Activated naive CD4-positive, alpha-beta T cell treated with anti-CD3 and anti-CD28 coated beads, Interleukin-2, amount 50 U/mL, for 72 hours (primary cell): ENCODE data around the gene F2. TPM values are rescaled to one million over a fixed set of nuclear protein-coding genes. Genes with fewer than 3 reads are reported as not detected.

ENCODE experiments used
- ATAC-seq, 2 donors: fragments of 150-1000 bp; cut with Tn5 transposase; 2 replicates each; pipeline ENCODE4 v1.10.0; 2021; ENCODE audit warnings: mild to moderate bottlenecking in 2 of 2, moderate library complexity in 2 of 2
- DNase-seq, 2 donors: peaks; one replicate each; pipeline ENCODE4 v3.0.0; 2021 to 2022; ENCODE audit warnings: low spot score in 2 of 2
- H3K27ac Mint-ChIP-seq, 2 donors: one replicate each; pipeline ENCODE4 v1.8.0; 2022; ENCODE audit warnings: mild to moderate bottlenecking in 2 of 2, mixed read lengths in 2 of 2
- H3K36me3 Mint-ChIP-seq, 2 donors: one replicate each; pipeline ENCODE4 v1.8.0; 2022; ENCODE audit warnings: mixed read lengths in 2 of 2
- H3K9me3 Mint-ChIP-seq, 2 donors: one replicate each; pipeline ENCODE4 v1.8.0; 2022; ENCODE audit warnings: mixed read lengths in 2 of 2
- total RNA-seq, 2 donors: library from RNA; stranded (reverse); gene quantifications; one replicate each; pipeline ENCODE4 v1.2.3, GENCODE V29; 2022

F2 gene
- total RNA-seq, 2 donors from 2014 or later, result not detected

- H3K9me3 Mint-ChIP-seq, result no peaks in the 10 kb centered on the region
- DNase-seq, result no peak
These were observed 27.0 kb downstream of the F2 start for GRCh38 chr11:46745995-46746394.

GRCh38 chr11:46747150-46747549, 28.1 kb downstream of the F2 start:
- H3K27ac Mint-ChIP-seq, result no peak overlapping the region
- H3K9me3 Mint-ChIP-seq, result no peaks in the 10 kb centered on the region
- DNase-seq (no peak), ATAC-seq (no peak)
- H3K36me3 Mint-ChIP-seq, result peaks cover 7 to 35% of the 10 kb centered on the region in 2 donors

More at GRCh38 chr11:46745995-46746394, 27.0 kb downstream of the F2 start:
- Mint-ChIP-seq H3K27ac (no peak overlapping the region), H3K36me3 (peaks cover 7 to 47% of the 10 kb centered on the region in 2 donors)
- no peak for ATAC-seq

- peaks cover 26 to 35% of the 10 kb centered on the region in 2 donors for H3K36me3 Mint-ChIP-seq
- ATAC-seq, result no peak
- no peaks in the 10 kb centered on the region for H3K9me3 Mint-ChIP-seq
- DNase-seq, result no peak
- peak overlapping the region in 1 of 2 donors; percentile 50 for H3K27ac Mint-ChIP-seq
These were observed 36.9 kb downstream of the F2 start for GRCh38 chr11:46755962-46756361.

GRCh38 chr11:46759196-46759595, 40.2 kb downstream of the F2 start:
- Mint-ChIP-seq H3K9me3 (no peaks in the 10 kb centered on the region), H3K36me3 (peaks cover 31 to 43% of the 10 kb centered on the region in 2 donors), H3K27ac (no peak overlapping the region)
- DNase-seq, result no peak
- ATAC-seq, result no peak

- Mint-ChIP-seq H3K36me3 (peaks cover 31 to 35% of the 10 kb centered on the region in 2 donors), H3K27ac (peak overlapping the region in 1 of 2 donors; percentile 17), H3K9me3 (no peaks in the 10 kb centered on the region)
- ATAC-seq (no peak), DNase-seq (no peak)
These were observed 41.6 kb downstream of the F2 start for GRCh38 chr11:46760429-46761128.

GRCh38 chr11:46761807-46762206, 42.8 kb downstream of the F2 start:
- no peak for DNase-seq
- Mint-ChIP-seq H3K9me3 (no peaks in the 10 kb centered on the region), H3K36me3 (peaks cover 26 to 30% of the 10 kb centered on the region in 2 donors), H3K27ac (peak overlapping the region in 1 of 2 donors; percentile 11)
- ATAC-seq, result no peak

GRCh38 chr11:46762248-46762647, 43.2 kb downstream of the F2 start:
- H3K27ac Mint-ChIP-seq, result peak overlapping the region in 1 of 2 donors; percentile 11
- H3K36me3 Mint-ChIP-seq, result peaks cover 26 to 30% of the 10 kb centered on the region in 2 donors
- DNase-seq (no peak), ATAC-seq (no peak)
- H3K9me3 Mint-ChIP-seq, result no peaks in the 10 kb centered on the region

- no peak for ATAC-seq
- Mint-ChIP-seq H3K36me3 (peaks cover 5 to 14% of the 10 kb centered on the region in 2 donors), H3K9me3 (no peaks in the 10 kb centered on the region), H3K27ac (no peak overlapping the region)
- no peak for DNase-seq
These were observed 47.6 kb downstream of the F2 start for GRCh38 chr11:46766656-46767055.

GRCh38 chr11:46769636-46770221, 50.7 kb downstream of the F2 start:
- H3K9me3 Mint-ChIP-seq, result no peaks in the 10 kb centered on the region
- peaks cover 0 to 6% of the 10 kb centered on the region in 2 donors for H3K36me3 Mint-ChIP-seq
- H3K27ac Mint-ChIP-seq, result no peak overlapping the region
- DNase-seq (no peak), ATAC-seq (no peak)

GRCh38 chr11:46776878-46777277, 57.9 kb downstream of the F2 start:
- Mint-ChIP-seq H3K27ac (no peak overlapping the region), H3K9me3 (no peaks in the 10 kb centered on the region), H3K36me3 (peaks cover 6 to 11% of the 10 kb centered on the region in 2 donors)
- DNase-seq (no peak), ATAC-seq (no peak)

GRCh38 chr11:46778416-46778815, 59.4 kb downstream of the F2 start:
- ATAC-seq (no peak), DNase-seq (no peak)
- Mint-ChIP-seq H3K9me3 (no peaks in the 10 kb centered on the region), H3K36me3 (peaks cover 6 to 11% of the 10 kb centered on the region in 2 donors), H3K27ac (peak overlapping the region in 1 of 2 donors; percentile 3)

Other genes starting within 250 kb of the F2 start
- gene AMBRA1, start 125.2 kb upstream of the F2 start, total RNA-seq, result 10 to 100 TPM; 20.9 to 28.5 TPM
- 1 to 10 TPM; 2.0 to 3.6 TPM for gene HARBI1, start 102.0 kb upstream of the F2 start, total RNA-seq
- 10 to 100 TPM; 54.0 to 99.9 TPM for gene ATG13, start 101.7 kb upstream of the F2 start, total RNA-seq
- gene ARHGAP1, start 18.6 kb upstream of the F2 start, total RNA-seq, result 10 to 100 TPM; 39.9 to 46.8 TPM
- 10 to 100 TPM; 13.6 to 16.9 TPM for gene ZNF408, start 18.2 kb upstream of the F2 start, total RNA-seq
- gene CKAP5, start 127.1 kb downstream of the F2 start, total RNA-seq, result 100 to 1,000 TPM; 160 to 188 TPM
- under 1 TPM in 1 of 2 donors, not detected in 1; 0.18 TPM for gene LRP4, start 199.3 kb downstream of the F2 start, total RNA-seq
- gene CSTPP1, start 217.5 kb downstream of the F2 start, total RNA-seq, result 10 to 100 TPM; 12.5 to 29.2 TPM